Activated CD8-positive, alpha-beta T cell treated with anti-CD3 and anti-CD28 coated beads for 36 hours (primary cell): ENCODE data around the gene FBXO48. TPM values are rescaled to one million over a fixed set of nuclear protein-coding genes. Genes with fewer than 3 reads are reported as not detected.

Experiments
- ATAC-seq: fragments of 200-7000 bp; cut with Tn5 transposase; one replicate; pipeline ENCODE4 v1.10.0; 2021; ENCODE audit warnings: mild to moderate bottlenecking, moderate library complexity
- CTCF ChIA-PET: fragments of 350-600 bp; sonication (Branson Sonifier 250); formaldehyde crosslinking; loops from one replicate; lab custom pipeline; 2021; ENCODE audit warnings: antibody characterized with exemption; lab: Charles Lee
- POLR2A ChIA-PET: fragments of 350-600 bp; sonication (Branson Sonifier 250); formaldehyde crosslinking; loops from one replicate; lab custom pipeline; 2021; ENCODE audit warnings: antibody characterized with exemption; lab: Charles Lee
- DNase-seq: peaks from one replicate; pipeline ENCODE4 v3.0.0-alpha.2; 2020
- H3K27ac Mint-ChIP-seq: one replicate; pipeline ENCODE4 v1.8.0; 2021; ENCODE audit warnings: mild to moderate bottlenecking, mixed read lengths
- H3K27me3 Mint-ChIP-seq: one replicate; pipeline ENCODE4 v1.8.0; 2021; ENCODE audit warnings: mixed read lengths
- H3K36me3 Mint-ChIP-seq: one replicate; pipeline ENCODE4 v1.8.0; 2021; ENCODE audit warnings: low read depth, mixed read lengths
- H3K4me1 Mint-ChIP-seq: one replicate; pipeline ENCODE4 v1.8.0; 2021; ENCODE audit warnings: low read depth, mixed read lengths
- H3K4me3 Mint-ChIP-seq: one replicate; pipeline ENCODE4 v1.8.0; 2021; ENCODE audit warnings: mild to moderate bottlenecking, moderate library complexity, mixed read lengths
- H3K9me3 Mint-ChIP-seq: one replicate; pipeline ENCODE4 v1.8.0; 2021; ENCODE audit warnings: mixed read lengths
- intact Hi-C: fragments of 100-400 bp; cut with micrococcal nuclease; formaldehyde crosslinking; loops from one replicate; pipeline ENCODE4 v1.10.0; 2022
- total RNA-seq, 2 experiments: library from RNA; stranded (reverse); gene quantifications; one replicate each; pipeline ENCODE4 v1.2.3, GENCODE V29; 2021
- TF ChIP-seq, protein P1 (sequence below): fragments of 200-600 bp; IDR thresholded peaks from one replicate; pipeline ENCODE4 v1.8.0; 2022; ENCODE audit warnings: antibody characterized with exemption, mild to moderate bottlenecking

Gene FBXO48
- total RNA-seq, 2 experiments from 2014 or later, result 1.3 to 1.4 TPM

DNA sequence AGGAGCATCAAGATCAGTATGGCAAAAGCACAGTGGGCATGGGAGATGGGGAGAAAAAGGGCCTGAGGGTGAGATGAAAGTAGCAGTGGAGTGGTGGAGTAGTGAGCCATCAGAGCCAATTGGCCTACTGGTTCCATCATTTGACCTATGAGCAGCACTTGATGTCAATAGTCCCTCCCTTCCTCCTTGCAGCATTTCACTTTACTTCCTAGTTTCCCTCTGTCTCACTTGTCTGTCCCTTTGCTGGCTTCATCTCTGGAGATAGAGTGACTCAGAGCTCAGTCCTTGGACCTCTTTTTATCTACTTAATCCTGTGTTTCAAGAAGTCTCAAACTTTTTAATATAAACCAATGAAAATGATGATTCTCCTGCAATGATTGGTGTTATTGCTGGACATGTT lies 32.1 kb downstream of the FBXO48 start:
- no peak overlapping the region for H3K27ac Mint-ChIP-seq
- no peaks in the 10 kb centered on the region for H3K9me3 Mint-ChIP-seq
- intact Hi-C loops, result no loop called here
- H3K4me3 Mint-ChIP-seq, result no peak overlapping the region
- no peaks in the 10 kb centered on the region for H3K36me3 Mint-ChIP-seq
- ATAC-seq (no peak), DNase-seq (no peak)
- ChIA-PET POLR2A (no interaction called here), CTCF (no interaction called here)
- no peaks in the 10 kb centered on the region for H3K4me1 Mint-ChIP-seq
- H3K27me3 Mint-ChIP-seq, result no peaks in the 10 kb centered on the region
- TF ChIP-seq, protein P1, sequence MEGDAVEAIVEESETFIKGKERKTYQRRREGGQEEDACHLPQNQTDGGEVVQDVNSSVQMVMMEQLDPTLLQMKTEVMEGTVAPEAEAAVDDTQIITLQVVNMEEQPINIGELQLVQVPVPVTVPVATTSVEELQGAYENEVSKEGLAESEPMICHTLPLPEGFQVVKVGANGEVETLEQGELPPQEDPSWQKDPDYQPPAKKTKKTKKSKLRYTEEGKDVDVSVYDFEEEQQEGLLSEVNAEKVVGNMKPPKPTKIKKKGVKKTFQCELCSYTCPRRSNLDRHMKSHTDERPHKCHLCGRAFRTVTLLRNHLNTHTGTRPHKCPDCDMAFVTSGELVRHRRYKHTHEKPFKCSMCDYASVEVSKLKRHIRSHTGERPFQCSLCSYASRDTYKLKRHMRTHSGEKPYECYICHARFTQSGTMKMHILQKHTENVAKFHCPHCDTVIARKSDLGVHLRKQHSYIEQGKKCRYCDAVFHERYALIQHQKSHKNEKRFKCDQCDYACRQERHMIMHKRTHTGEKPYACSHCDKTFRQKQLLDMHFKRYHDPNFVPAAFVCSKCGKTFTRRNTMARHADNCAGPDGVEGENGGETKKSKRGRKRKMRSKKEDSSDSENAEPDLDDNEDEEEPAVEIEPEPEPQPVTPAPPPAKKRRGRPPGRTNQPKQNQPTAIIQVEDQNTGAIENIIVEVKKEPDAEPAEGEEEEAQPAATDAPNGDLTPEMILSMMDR, result no peak

DNA sequence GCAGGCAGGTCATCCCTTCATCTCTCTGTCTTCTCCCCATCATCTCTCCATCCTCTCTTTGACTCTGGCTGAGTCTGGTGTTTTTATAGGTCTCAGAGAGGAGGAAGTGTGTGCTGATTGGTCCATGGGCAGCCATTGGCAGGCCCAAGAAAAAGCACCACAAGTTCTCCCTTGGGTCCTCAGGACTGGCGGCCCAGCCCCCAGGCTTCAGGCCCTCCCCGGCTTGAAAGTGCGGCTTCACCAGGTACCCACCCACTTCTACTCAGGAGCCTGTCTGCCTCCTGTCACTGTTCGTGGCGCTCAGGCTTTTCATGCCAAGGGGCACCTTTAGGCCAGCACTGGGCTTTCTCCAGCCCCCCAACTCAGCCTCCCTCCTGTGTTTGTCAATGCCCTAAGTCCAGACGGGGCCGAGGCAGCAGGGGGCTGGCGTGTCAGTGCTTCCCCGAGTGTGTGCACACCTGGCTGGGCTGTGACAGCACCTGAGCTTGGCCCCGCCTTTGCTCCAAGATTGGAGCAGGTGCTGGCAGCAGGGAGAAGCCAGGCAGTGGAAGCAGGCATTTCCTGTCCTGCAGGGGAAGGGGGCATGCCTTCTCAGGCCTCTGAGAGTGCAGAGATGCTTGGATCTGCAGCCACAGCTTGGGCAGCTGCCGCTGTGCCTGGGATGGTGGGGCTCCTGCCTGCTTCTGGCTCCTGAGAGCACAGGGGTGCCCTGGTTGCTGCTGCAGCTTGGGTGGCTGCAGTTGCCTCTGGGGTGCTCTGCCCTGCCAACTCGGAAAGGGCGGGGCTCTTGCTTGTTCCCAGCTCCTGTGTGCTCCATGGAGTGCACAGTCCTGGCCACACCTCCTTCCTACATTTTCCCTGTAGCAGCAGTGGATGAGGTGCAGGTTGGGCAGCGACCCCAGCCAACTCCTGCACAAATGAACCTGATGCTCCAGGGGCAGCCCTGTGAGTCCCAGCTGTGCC lies 34.1 kb downstream of the FBXO48 start:
- POLR2A ChIA-PET, result no interaction called here
- CTCF ChIA-PET, result interaction anchor here (1.3 to 1.9 kb wide), 2 partner anchors 8 to 18 kb away, joined by 3 to 12 read pairs; no protein-coding TSS in a partner anchor
- no peak overlapping the region for H3K4me3 Mint-ChIP-seq
- no peaks in the 10 kb centered on the region for H3K9me3 Mint-ChIP-seq
- H3K36me3 Mint-ChIP-seq, result no peaks in the 10 kb centered on the region
- TF ChIP-seq, protein P1, result no peak
- no peak for DNase-seq
- intact Hi-C loops, result no loop called here
- H3K27ac Mint-ChIP-seq, result no peak overlapping the region
- ATAC-seq, result no peak
- no peaks in the 10 kb centered on the region for H3K27me3 Mint-ChIP-seq
- H3K4me1 Mint-ChIP-seq, result peaks cover 3% of the 10 kb centered on the region

DNA sequence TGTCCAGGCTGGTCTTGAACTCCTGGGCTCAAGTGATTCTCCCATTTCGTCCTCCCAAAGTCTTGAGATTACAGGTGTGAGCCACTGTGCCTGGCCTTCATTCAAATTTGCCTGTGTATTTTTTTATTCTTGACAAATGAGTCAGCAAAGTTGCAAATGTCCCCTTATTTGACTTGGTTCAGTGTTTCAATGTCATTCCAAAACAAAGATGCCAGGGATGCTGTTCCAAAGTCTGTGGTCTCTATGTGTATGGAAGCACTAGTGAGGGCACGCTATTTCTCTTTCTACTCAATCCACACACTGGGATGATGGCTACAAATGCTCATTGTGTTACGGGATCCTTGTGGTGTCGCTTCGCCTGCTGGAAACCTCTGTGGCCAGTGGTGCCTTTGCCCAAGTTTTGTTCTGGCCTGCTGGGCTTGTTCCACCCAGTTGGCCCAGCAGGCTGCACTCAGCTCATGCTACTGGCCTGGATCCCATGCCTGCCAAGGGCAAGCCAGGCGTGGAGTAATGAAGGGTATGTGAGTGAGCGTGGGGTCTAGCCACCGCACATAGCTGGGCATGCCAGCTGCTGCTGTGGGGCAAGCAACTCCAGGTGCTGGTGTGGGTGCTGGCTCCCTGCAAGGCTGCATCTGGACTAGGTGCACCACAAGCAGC lies 35.6 kb downstream of the FBXO48 start:
- no peak for ATAC-seq
- Mint-ChIP-seq H3K27ac (no peak overlapping the region), H3K4me3 (no peak overlapping the region), H3K27me3 (no peaks in the 10 kb centered on the region), H3K4me1 (peaks cover 10% of the 10 kb centered on the region), H3K36me3 (no peaks in the 10 kb centered on the region), H3K9me3 (no peaks in the 10 kb centered on the region)
- intact Hi-C loops, result no loop called here
- POLR2A ChIA-PET, result no interaction called here
- CTCF ChIA-PET, result interaction anchor here (1.3 to 1.9 kb wide), 2 partner anchors 10 to 16 kb away, joined by 3 to 12 read pairs; no protein-coding TSS in a partner anchor
- no peak for DNase-seq
- TF ChIP-seq, protein P1, result no peak

DNA sequence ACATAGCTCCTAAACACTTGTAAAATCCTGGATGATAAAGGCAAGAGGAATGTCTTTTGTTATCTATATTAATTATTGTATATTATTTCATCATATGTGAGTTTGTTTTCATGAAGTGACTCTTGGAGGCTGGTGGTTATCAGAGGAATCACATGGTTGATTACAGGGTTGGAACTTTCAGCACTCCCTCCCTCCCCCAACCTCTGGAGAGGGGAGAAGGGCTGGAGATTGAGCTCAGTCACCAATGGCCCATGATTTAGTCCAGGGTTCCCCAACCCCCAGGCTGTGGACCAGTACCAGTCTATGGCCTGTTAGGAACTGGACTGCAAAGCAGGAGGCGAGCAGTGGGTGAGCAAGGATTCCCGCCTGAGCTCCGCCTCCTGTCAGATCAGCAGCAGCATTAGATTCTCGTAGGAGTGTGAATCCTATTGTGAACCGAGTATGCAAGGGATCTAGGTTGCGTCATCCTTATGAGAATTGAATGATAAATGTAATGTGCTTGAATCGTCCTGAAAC lies 37.7 kb downstream of the FBXO48 start:
- no peak overlapping the region for H3K4me3 Mint-ChIP-seq
- H3K9me3 Mint-ChIP-seq, result no peaks in the 10 kb centered on the region
- H3K36me3 Mint-ChIP-seq, result no peaks in the 10 kb centered on the region
- TF ChIP-seq, protein P1, result no peak
- no peak for DNase-seq
- ATAC-seq, result no peak
- H3K27me3 Mint-ChIP-seq, result no peaks in the 10 kb centered on the region
- H3K4me1 Mint-ChIP-seq, result peaks cover 10% of the 10 kb centered on the region
- H3K27ac Mint-ChIP-seq, result no peak overlapping the region
- POLR2A ChIA-PET, result interaction anchor here (0.6 kb wide), 1 partner anchor 47 kb away, joined by 3 read pairs; no protein-coding TSS in a partner anchor
- CTCF ChIA-PET, result interaction anchor here (0.9 to 1.5 kb wide), 4 partner anchors 10 to 50 kb away, joined by 3 to 9 read pairs (median 4); no protein-coding TSS in a partner anchor
- intact Hi-C loops, result loop anchor here (10.0 kb wide), 1 partner anchor 305 kb away; no protein-coding TSS in a partner anchor
